NT2/D1 (cell line): ENCODE measurements around the gene EFHC1.
"Not testable (repeated sequence)": the region's sequence is repeated elsewhere in the genome, so short reads cannot be mapped to it uniquely, and the experiment has no call there.

ENCODE experiments used
- SUZ12 ChIP-seq: IDR thresholded peaks from 2 replicates; pipeline ENCODE4 v1.6.1; 2011; ENCODE audit not compliant: insufficient read length, insufficient read depth; ENCODE audit errors: extremely low read depth
- YY1 ChIP-seq: IDR thresholded peaks from 2 replicates; pipeline ENCODE4 v1.6.1; 2011; ENCODE audit not compliant: insufficient read length, insufficient read depth

DNA sequence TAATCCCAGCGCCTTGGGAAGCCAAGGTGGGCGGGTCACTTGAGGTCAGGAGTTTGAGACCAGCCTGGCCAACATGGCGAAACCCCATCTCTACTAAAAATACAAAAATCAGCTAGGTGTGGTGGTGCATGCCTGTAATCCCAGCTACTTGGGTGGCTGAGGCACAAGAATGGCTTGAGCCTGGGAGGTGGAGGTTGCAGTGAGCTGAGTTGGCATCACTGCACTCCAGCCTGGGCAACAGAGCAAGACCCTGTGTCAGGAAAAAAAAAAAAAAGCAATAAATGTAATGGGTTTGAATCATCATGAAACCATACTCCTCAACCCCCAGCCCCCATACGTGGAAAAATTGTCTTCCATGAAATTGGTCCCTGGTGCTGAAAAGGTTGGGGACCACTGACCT is 32.0 kb upstream of the EFHC1 start:
- TF ChIP-seq SUZ12, YY1: not testable (repeated sequence)
